Tibial artery (tissue), 4 donors: Measurements from ENCODE around the gene SIPA1L3.

ENCODE experiments used
- DNase-seq, 2 donors: peaks; one replicate each; pipeline ENCODE4 v3.0.0-alpha.2; 2019
- H3K27ac ChIP-seq, 2 donors: fragments of 200-600 bp; sonication (generic) in 1 of 2; 1 replicate in 1 of 2; 2 replicates in 1 of 2; pipeline ENCODE4 v1.5.1; 2018 to 2019; ENCODE audit warnings: mild to moderate bottlenecking in 1 of 2
- H3K27me3 ChIP-seq, 2 donors: fragments of 200-600 bp; sonication (generic) in 1 of 2; one replicate each; pipeline versions ENCODE4 v1.5.1 to v1.6.0; 2016 to 2019
- H3K36me3 ChIP-seq, 3 donors: fragments of 200-600 bp; sonication (generic) in 2 of 3; one replicate each; pipeline ENCODE4 v1.5.1; 2016 to 2019; ENCODE audit warnings: mild to moderate bottlenecking in 2 of 3
- H3K4me1 ChIP-seq, 4 donors: fragments of 200-600 bp; sonication (generic) in 2 of 4; 1 replicate in 3 of 4; 2 replicates in 1 of 4; pipeline ENCODE4 v1.5.1; 2016 to 2019
- H3K4me3 ChIP-seq, 2 donors: fragments of 200-600 bp; sonication (generic) in 1 of 2; 1 replicate in 1 of 2; 2 replicates in 1 of 2; pipeline ENCODE4 v1.5.1; 2018 to 2019; ENCODE audit warnings: mild to moderate bottlenecking in 2 of 2
- H3K9me3 ChIP-seq, 3 donors: fragments of 200-600 bp; sonication (generic) in 1 of 3; one replicate each; pipeline ENCODE4 v1.5.1; 2016 to 2019
- CTCF ChIP-seq, 2 experiments: fragments of 200-600 bp in 1 of 2; fragments of 450-650 bp in 1 of 2; IDR thresholded peaks; one replicate each; pipeline ENCODE4 v1.5.1; 2017 to 2019; ENCODE audit warnings: antibody characterized with exemption in 2 of 2, mild to moderate bottlenecking in 1 of 2, moderate library complexity in 1 of 2
- intact Hi-C: fragments of 100-400 bp; cut with DNase I; formaldehyde crosslinking; loops from one replicate; pipeline ENCODE4 v1.15.0; 2023; ENCODE audit warnings: low total_unique reads

The SIPA1L3 gene

GRCh38 chr19:37989855-37990254, 82.8 kb downstream of the SIPA1L3 start:
- H3K4me3 ChIP-seq, result no peak overlapping the region
- DNase-seq, result no peak
- peaks cover 0 to 16% (median 0%) of the 10 kb centered on the region in 4 donors for H3K4me1 ChIP-seq
- intact Hi-C loops, result no loop called here
- no peaks in the 10 kb centered on the region for H3K9me3 ChIP-seq
- H3K27me3 ChIP-seq, result no peaks in the 10 kb centered on the region
- TF ChIP-seq CTCF (IDR thresholded peaks at IDR 0.05), result no peak
- H3K27ac ChIP-seq, result no peak overlapping the region
- H3K36me3 ChIP-seq, result no peaks in the 10 kb centered on the region

DNA sequence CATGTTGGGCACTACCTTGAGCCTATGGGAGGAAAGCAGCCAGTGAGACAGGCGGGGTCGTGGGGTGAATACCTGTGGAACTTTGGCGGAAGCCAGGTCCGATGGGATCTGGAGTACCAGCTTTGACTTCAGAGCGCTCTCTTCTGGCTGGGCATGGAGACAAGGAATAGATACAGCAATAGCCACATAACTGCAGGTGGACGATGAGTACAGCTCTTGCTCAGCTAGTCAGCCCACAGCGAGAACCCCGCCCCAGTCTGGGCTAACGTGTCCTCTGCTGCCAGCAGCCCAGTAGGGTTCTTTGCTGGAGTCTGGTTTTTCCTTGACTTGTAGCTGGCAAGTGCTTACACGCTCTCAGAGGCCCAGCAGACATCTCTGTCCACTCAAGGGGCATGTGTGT, 83.4 kb downstream of the SIPA1L3 start:
- intact Hi-C loops, result no loop called here
- no peaks in the 10 kb centered on the region for H3K36me3 ChIP-seq
- H3K27me3 ChIP-seq, result no peaks in the 10 kb centered on the region
- DNase-seq, result no peak
- no peak overlapping the region for H3K27ac ChIP-seq
- no peak overlapping the region for H3K4me3 ChIP-seq
- no peaks in the 10 kb centered on the region for H3K9me3 ChIP-seq
- TF ChIP-seq CTCF (IDR thresholded peaks at IDR 0.05), result no peak
- peaks cover 0 to 16% (median 0%) of the 10 kb centered on the region in 4 donors for H3K4me1 ChIP-seq

- Histone ChIP-seq H3K4me1 (peaks cover 0 to 16% (median 0%) of the 10 kb centered on the region in 4 donors), H3K9me3 (no peaks in the 10 kb centered on the region), H3K27me3 (no peaks in the 10 kb centered on the region), H3K27ac (no peak overlapping the region), H3K36me3 (no peaks in the 10 kb centered on the region), H3K4me3 (no peak overlapping the region)
- no peak for TF ChIP-seq CTCF (IDR thresholded peaks at IDR 0.05)
- DNase-seq, result no peak
- intact Hi-C loops, result no loop called here
These were observed 84.3 kb downstream of the SIPA1L3 start for GRCh38 chr19:37991176-37991835.

- Histone ChIP-seq H3K27ac (no peak overlapping the region), H3K9me3 (no peaks in the 10 kb centered on the region), H3K4me3 (no peak overlapping the region), H3K27me3 (no peaks in the 10 kb centered on the region), H3K4me1 (peaks cover 0 to 11% (median 0%) of the 10 kb centered on the region in 4 donors), H3K36me3 (no peaks in the 10 kb centered on the region)
- no peak for TF ChIP-seq CTCF (IDR thresholded peaks at IDR 0.05)
- no peak for DNase-seq
- intact Hi-C loops, result no loop called here
These were observed 84.8 kb downstream of the SIPA1L3 start for GRCh38 chr19:37991841-37992248.

DNA sequence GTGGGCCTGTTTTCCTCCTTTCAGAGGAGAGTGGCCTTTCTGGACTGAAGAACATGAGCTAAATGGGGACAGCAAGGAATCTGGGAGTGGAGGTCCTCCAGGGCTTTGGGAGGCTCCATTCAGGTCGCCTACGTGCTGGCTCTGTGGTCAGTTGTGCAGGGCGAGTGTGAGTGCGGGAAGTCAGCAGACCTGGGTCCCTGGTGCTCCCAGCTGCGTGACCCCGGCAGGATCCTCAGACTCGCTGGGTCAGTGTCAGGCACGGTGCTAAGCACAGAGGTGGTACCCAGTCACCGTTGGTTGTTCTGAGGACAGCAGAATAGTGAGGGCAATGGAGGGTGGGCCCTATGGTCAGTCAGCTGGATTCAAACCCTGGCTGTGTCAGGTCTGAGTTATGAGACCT, 85.8 kb downstream of the SIPA1L3 start:
- Histone ChIP-seq H3K4me3 (no peak overlapping the region), H3K27ac (no peak overlapping the region), H3K4me1 (peaks cover 0 to 11% (median under 1%) of the 10 kb centered on the region in 4 donors), H3K9me3 (no peaks in the 10 kb centered on the region), H3K36me3 (no peaks in the 10 kb centered on the region), H3K27me3 (no peaks in the 10 kb centered on the region)
- intact Hi-C loops, result no loop called here
- TF ChIP-seq CTCF (IDR thresholded peaks at IDR 0.05), result no peak
- no peak for DNase-seq

DNA sequence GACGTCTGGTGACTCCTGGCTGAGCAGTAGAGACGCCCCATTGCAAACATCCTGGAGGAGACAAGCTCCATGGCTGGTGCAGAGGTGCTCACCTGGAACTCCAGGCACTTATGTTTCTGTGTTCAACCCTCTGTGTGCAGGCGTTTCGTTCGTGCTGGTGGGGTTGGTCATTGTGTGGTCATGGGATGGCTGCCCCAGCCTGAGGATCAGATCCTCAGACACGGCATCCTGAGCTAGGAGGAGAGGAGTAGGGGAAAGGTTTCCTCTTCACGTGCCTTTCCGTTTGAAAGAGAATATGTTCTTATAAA, 87.8 kb downstream of the SIPA1L3 start:
- Histone ChIP-seq H3K27me3 (no peaks in the 10 kb centered on the region), H3K27ac (no peak overlapping the region), H3K9me3 (no peaks in the 10 kb centered on the region), H3K4me1 (peaks cover 0 to 11% (median 5%) of the 10 kb centered on the region in 4 donors), H3K36me3 (no peaks in the 10 kb centered on the region), H3K4me3 (no peak overlapping the region)
- intact Hi-C loops, result no loop called here
- no peak for DNase-seq
- no peak for TF ChIP-seq CTCF (IDR thresholded peaks at IDR 0.05)
